ENCODE data around the gene CDH4.

The CDH4 gene

DNA sequence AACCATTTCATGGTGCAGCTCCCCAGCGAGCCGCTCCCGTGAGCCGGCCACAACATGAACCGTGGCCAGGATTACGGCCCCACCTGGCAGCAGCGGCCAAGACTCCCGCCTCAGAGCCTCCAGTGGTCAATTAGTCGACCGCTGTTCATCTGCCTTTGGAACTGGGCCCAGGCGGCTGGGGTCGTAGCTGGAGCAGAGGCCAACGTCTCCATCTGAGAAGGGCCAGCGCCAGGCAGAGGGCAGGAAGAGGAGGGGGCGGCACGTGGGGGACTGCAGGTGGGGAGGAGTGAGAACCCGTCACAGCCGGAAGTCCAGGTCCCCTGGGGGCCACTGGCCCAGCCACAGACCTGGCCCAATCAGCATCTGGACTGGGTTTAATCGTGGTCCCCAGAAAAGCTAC is 629.4 kb downstream of the CDH4 start:
- TF ChIP-seq, protein P1, sequence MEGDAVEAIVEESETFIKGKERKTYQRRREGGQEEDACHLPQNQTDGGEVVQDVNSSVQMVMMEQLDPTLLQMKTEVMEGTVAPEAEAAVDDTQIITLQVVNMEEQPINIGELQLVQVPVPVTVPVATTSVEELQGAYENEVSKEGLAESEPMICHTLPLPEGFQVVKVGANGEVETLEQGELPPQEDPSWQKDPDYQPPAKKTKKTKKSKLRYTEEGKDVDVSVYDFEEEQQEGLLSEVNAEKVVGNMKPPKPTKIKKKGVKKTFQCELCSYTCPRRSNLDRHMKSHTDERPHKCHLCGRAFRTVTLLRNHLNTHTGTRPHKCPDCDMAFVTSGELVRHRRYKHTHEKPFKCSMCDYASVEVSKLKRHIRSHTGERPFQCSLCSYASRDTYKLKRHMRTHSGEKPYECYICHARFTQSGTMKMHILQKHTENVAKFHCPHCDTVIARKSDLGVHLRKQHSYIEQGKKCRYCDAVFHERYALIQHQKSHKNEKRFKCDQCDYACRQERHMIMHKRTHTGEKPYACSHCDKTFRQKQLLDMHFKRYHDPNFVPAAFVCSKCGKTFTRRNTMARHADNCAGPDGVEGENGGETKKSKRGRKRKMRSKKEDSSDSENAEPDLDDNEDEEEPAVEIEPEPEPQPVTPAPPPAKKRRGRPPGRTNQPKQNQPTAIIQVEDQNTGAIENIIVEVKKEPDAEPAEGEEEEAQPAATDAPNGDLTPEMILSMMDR (conservative IDR thresholded peaks at IDR 0.05; ENCODE audit: low read depth), result no peak
- ChIA-PET CTCF (interaction anchor here (0.6 to 1.0 kb wide), 3 partner anchors 652 to 1408 kb away, joined by 3 to 4 read pairs (median 3); no protein-coding TSS in a partner anchor), POLR2A (ENCODE audit: low non-redundant PET) (no interaction called here)
- DNase-seq (ENCODE audit: low spot score), result no peak
- no peak overlapping the region for H3K27ac ChIP-seq

DNA sequence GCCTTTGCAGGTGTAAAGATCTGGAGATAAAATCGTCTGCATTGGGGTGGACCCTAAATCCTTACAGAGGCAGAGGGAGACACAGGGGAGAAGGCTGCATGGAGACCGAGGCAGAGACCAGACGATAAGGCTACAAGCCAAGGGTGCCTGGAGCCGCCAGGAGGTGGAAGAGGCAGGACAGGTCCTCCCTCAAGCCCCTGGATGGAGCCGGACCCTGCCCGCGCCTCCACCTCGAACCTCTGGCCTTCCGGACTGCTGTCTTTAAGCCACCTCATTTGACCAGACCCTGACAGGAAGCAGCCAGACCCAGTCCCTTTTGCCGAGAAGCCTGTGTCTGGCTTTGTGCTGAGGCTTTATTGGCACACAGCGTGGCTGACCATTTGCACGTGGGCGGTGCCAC is 629.8 kb downstream of the CDH4 start:
- ChIA-PET CTCF (interaction anchor here (1.0 kb wide), 1 partner anchor 1030 kb away, joined by 3 read pairs; no protein-coding TSS in a partner anchor), POLR2A (ENCODE audit: low non-redundant PET) (no interaction called here)
- DNase-seq (ENCODE audit: low spot score), result no peak
- TF ChIP-seq, protein P1 (conservative IDR thresholded peaks at IDR 0.05; ENCODE audit: low read depth), result no peak
- no peak overlapping the region for H3K27ac ChIP-seq

DNA sequence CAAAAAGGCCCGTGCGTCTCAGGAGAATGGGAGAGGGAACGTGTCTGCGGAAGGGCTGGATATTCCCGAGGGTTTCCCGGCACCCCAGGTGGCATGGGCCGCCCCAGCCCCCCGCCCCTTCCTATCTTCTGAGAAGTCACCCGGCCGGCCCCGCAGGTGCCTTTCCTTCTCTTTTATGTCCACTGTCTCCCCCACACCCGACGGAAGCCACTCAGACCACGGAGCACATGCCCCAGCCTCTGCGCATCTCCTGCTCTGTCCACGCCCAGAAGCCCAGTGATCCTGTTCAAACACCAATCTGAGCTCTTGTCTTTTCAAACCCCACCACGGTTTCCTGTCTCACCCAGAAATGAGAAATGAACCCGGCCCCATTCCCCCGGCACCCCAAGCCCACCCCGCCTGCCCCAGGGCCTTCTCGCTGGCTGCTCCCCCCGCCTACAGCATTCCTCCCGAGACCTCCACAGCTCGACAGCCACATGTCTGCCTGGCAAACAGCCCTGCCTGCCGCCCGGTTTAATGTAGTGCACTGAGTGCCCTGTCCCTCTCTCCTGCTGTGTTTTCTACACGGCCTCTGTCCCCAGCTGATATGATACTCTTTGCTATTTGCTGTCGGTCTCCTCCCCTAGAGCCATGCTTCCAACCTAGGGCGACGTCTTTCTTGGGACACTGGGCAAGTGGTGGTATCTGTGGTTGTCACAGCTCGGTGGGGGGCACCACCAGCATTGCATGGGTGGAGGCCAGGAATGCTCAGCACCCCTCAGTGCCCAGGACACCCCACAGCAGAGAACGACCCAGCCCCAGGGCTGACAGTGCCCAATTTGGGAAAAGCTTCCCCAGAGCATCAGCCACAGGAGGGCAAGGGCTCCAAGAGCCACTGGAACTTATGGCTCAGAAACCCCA is 630.9 kb downstream of the CDH4 start:
- H3K27ac ChIP-seq, result no peak overlapping the region
- POLR2A ChIA-PET (ENCODE audit: low non-redundant PET), result no interaction called here
- no peak for DNase-seq (ENCODE audit: low spot score)
- TF ChIP-seq, protein P1 (conservative IDR thresholded peaks at IDR 0.05; ENCODE audit: low read depth), result no peak
- CTCF ChIA-PET, result interaction anchor here (0.6 to 1.7 kb wide), 6 partner anchors 8 to 654 kb away, joined by 3 to 12 read pairs (median 4); no protein-coding TSS in a partner anchor

DNA sequence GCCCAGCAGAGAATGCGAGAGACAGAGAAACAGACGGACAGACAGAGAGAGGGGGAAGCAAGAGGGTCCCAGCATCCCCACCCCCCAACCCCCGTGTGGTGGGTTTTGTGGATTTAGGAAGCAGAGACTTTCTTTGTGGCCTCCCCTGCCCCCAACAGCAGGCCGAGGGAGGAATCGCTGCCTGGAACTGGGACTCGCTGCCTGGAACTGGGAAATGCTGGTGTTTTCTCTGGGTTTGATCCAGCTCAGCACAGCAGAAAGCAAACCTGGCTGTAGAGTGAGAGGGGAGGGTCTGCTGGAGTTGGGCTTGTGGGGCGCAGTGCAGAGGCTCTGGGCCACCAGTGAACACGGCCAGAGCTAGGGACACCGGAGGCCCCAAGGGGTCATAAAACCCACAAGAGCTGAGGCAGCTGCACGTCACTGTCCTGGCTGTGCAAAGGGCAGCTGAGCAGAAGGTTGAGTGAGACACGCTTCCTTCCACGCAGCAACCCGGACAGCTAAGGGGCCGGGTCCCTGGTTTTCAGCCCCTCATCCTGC is 631.9 kb downstream of the CDH4 start:
- POLR2A ChIA-PET (ENCODE audit: low non-redundant PET), result no interaction called here
- CTCF ChIA-PET, result interaction anchor here (0.6 to 1.7 kb wide), 6 partner anchors 9 to 654 kb away, joined by 3 to 12 read pairs (median 4); no protein-coding TSS in a partner anchor
- TF ChIP-seq, protein P1 (conservative IDR thresholded peaks at IDR 0.05; ENCODE audit: low read depth), result no peak
- DNase-seq (ENCODE audit: low spot score), result no peak
- H3K27ac ChIP-seq, result no peak overlapping the region

DNA sequence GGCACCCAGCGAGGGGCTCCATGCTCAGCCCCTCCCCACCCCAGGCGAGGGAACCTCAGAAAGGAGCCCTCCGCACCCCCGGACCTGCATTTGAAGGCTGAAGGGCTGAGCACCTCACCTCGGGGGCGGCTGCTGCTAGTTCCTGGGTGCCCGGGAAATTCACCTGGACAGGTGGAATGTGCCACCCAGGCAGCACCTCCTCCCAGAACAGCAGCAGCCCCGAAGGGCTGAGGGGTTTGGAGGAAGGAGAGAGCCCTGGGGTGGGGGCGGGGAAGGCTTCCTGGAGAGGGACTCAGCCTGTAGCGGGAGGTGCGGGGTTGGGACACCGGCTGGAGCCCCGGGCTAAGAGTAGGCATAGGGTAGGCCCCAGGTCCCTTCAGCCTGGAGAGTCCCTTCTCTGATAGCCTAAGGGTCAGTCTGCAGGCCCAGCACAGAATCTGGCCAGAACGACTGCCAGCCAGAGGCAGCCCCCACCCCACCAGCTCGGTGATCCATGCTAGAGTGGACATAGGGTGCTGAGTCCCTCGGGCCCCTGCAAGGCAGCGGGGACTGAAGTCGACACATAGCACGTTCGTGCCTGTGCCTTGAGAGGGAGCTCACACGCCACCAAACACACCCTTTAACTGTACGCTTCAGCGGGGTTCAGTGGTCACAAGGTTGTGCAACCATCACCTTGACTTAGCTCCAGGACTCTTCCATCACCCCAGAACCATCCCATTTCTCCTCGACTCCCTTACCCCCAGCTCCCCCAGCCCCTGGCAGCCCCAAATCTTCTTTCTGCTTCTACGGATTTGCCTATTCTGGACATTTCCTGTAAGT is 632.7 kb downstream of the CDH4 start:
- CTCF ChIA-PET, result interaction anchor here (0.6 to 1.7 kb wide), 4 partner anchors 10 to 256 kb away, joined by 3 to 12 read pairs (median 3); no protein-coding TSS in a partner anchor
- H3K27ac ChIP-seq, result no peak overlapping the region
- DNase-seq (ENCODE audit: low spot score), result no peak
- POLR2A ChIA-PET (ENCODE audit: low non-redundant PET), result no interaction called here
- TF ChIP-seq, protein P1 (conservative IDR thresholded peaks at IDR 0.05; ENCODE audit: low read depth), result no peak
